Measurements from ENCODE around the gene BORCS5. TPM values are rescaled to one million over a fixed set of nuclear protein-coding genes. Genes with fewer than 3 reads are reported as not detected.
"Not testable (repeated sequence)": the region's sequence is repeated elsewhere in the genome, so short reads cannot be mapped to it uniquely, and the experiment has no call there.

Gene BORCS5
- 11.2 TPM for total RNA-seq
- long read RNA-seq, full-length matches to known transcripts, result 8 of 17 reads
- long read RNA-seq, partial matches to known transcripts, result 0 of 17 reads
- long read RNA-seq, other reads (novel, unspliced or antisense), result 9 of 17 reads

- DNase-seq (ENCODE audit: low spot score), result peak; percentile 99
Observed at GRCh38 chr12:12356896-12357718, at the start of gene BORCS5. BORCS5 (plus strand) TSS chr12:12357078; CDS start chr12:12357452, 374 bp downstream.

- DNase-seq (ENCODE audit: low spot score), result not testable (repeated sequence)
Observed at GRCh38 chr12:12310695-12311094, 46.2 kb upstream of the BORCS5 start.

GRCh38 chr12:12315838-12316237 is 41.0 kb upstream of the BORCS5 start:
- no peak for DNase-seq (ENCODE audit: low spot score)

- DNase-seq (ENCODE audit: low spot score), result peak; percentile 33
Observed at GRCh38 chr12:12319451-12320183, 37.3 kb upstream of the BORCS5 start.

GRCh38 chr12:12323118-12323517 is 33.8 kb upstream of the BORCS5 start:
- DNase-seq (ENCODE audit: low spot score), result no peak

- no peak for DNase-seq (ENCODE audit: low spot score)
Observed at GRCh38 chr12:12323591-12323990, 33.3 kb upstream of the BORCS5 start.

GRCh38 chr12:12326262-12326661 is 30.6 kb upstream of the BORCS5 start:
- DNase-seq (ENCODE audit: low spot score), result peak; percentile 37

GRCh38 chr12:12327802-12328201 is 29.1 kb upstream of the BORCS5 start:
- no peak for DNase-seq (ENCODE audit: low spot score)

- peak; percentile 57 for DNase-seq (ENCODE audit: low spot score)
Observed at GRCh38 chr12:12331244-12331771, 25.6 kb upstream of the BORCS5 start.

GRCh38 chr12:12331896-12332295 is 25.0 kb upstream of the BORCS5 start:
- DNase-seq (ENCODE audit: low spot score), result no peak

- DNase-seq (ENCODE audit: low spot score), result no peak
Observed at GRCh38 chr12:12333407-12334366, 23.2 kb upstream of the BORCS5 start.

- no peak for DNase-seq (ENCODE audit: low spot score)
Observed at GRCh38 chr12:12334367-12335040, 22.4 kb upstream of the BORCS5 start.

- DNase-seq (ENCODE audit: low spot score), result no peak
Observed at GRCh38 chr12:12336049-12336411, 20.8 kb upstream of the BORCS5 start.

GRCh38 chr12:12336511-12336910 is 20.4 kb upstream of the BORCS5 start:
- DNase-seq (ENCODE audit: low spot score), result no peak

GRCh38 chr12:12338527-12339168 is 18.2 kb upstream of the BORCS5 start:
- DNase-seq (ENCODE audit: low spot score), result no peak

GRCh38 chr12:12349711-12350665 is 6.9 kb upstream of the BORCS5 start, which contains the start of gene MANSC1:
MANSC1 (minus strand) TSS chr12:12350242; CDS start chr12:12343314, 6,928 bp downstream.
- DNase-seq (ENCODE audit: low spot score), result peak; percentile 91

GRCh38 chr12:12350868-12351463 is 5.9 kb upstream of the BORCS5 start:
- no peak for DNase-seq (ENCODE audit: low spot score)

All from mesenteric fat pad (tissue), 1 donor.